Peyer's patch (tissue), 4 donors: ENCODE data around the gene XKR7.

Source experiments
- POLR2A ChIP-seq, 2 donors: fragments of 450-650 bp; IDR thresholded peaks; one replicate each; pipeline ENCODE4 v1.5.1; 2017; ENCODE audit warnings: antibody characterized with exemption in 2 of 2, mild to moderate bottlenecking in 2 of 2, moderate library complexity in 2 of 2
- TF ChIP-seq, protein P1 (sequence below), 6 experiments: fragments of 450-650 bp in 4 of 6; fragments of 200-600 bp in 2 of 6; sonication (generic) in 1 of 6; IDR thresholded peaks; one replicate each; pipeline ENCODE4 v1.5.1; 2017 to 2019; ENCODE audit warnings: antibody characterized with exemption in 6 of 6, mild to moderate bottlenecking in 3 of 6, moderate library complexity in 1 of 6

DNA sequence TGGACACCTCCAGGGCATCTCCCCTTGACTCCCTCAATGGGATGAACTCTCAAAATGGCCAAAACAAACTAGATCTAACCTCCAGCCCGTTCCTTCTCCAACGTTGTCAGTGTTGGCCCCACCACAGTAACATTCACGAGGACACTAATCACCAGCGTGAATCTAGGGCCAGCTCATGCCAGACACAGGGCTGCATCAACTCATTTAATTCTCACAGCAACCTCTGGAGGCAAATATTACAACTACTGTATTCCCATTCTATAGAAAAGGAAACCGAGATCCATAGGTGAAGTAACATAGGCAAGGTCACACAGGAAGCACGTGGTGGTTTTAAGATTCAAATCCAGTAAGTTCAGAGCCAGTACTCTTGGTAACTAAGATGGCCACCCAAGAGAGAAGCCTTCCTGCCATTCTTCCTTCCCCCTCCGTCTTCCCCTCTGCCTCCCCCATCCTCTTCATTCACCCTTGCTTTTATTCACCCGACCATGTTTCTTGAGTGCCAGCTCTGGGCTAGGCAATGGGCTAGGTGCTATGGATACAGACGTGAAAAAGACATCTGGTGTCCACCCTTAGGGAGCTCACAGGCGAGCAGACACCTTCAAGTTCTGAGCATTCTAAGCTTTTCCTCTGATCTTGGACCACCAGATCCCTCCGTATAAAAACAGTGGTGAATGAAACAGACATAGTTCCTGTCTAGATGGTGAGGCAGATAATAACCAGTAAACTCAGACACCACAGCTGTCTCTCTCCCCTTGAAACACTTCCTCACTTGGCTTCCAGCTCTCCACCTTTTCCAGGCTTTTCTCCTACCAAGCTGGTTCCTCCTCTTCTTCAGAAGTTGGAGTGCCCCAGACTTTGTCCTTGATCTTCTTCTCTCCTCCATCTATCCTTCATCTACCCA is 51.9 kb downstream of the XKR7 start:
- TF ChIP-seq, protein P1, sequence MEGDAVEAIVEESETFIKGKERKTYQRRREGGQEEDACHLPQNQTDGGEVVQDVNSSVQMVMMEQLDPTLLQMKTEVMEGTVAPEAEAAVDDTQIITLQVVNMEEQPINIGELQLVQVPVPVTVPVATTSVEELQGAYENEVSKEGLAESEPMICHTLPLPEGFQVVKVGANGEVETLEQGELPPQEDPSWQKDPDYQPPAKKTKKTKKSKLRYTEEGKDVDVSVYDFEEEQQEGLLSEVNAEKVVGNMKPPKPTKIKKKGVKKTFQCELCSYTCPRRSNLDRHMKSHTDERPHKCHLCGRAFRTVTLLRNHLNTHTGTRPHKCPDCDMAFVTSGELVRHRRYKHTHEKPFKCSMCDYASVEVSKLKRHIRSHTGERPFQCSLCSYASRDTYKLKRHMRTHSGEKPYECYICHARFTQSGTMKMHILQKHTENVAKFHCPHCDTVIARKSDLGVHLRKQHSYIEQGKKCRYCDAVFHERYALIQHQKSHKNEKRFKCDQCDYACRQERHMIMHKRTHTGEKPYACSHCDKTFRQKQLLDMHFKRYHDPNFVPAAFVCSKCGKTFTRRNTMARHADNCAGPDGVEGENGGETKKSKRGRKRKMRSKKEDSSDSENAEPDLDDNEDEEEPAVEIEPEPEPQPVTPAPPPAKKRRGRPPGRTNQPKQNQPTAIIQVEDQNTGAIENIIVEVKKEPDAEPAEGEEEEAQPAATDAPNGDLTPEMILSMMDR (IDR thresholded peaks at IDR 0.05), result no peak
- TF ChIP-seq POLR2A (IDR thresholded peaks at IDR 0.05), result no peak
